Measurements from ENCODE around the gene DES.

GRCh38 chr2:219472629-219473187 lies 54.5 kb downstream of the DES start:
- TF ChIP-seq CTCF (conservative IDR thresholded peaks at IDR 0.05; ENCODE audit: low read depth, low read length) (no peak), CEBPB (IDR thresholded peaks at IDR 0.05; ENCODE audit: low read depth, low read length) (no peak), USF2 (IDR thresholded peaks at IDR 0.05; ENCODE audit: low read depth, low read length) (no peak), POLR2A (IDR thresholded peaks at IDR 0.05; ENCODE audit: low read depth, low read length) (no peak), MAFK (IDR thresholded peaks at IDR 0.05; ENCODE audit: low read depth, low read length) (no peak), MXI1 (IDR thresholded peaks at IDR 0.05; ENCODE audit: borderline replicate concordance, low read depth, low read length) (no peak), MAZ (IDR thresholded peaks at IDR 0.05; ENCODE audit: borderline replicate concordance, low read depth, low read length) (no peak), RFX5 (IDR thresholded peaks at IDR 0.05; ENCODE audit: low read depth, low read length) (no peak), FOS (IDR thresholded peaks at IDR 0.05; ENCODE audit: low read depth, low read length) (no peak), RAD21 (IDR thresholded peaks at IDR 0.05; ENCODE audit: low read length) (no peak), NFE2L2 (IDR thresholded peaks at IDR 0.05; ENCODE audit: low read depth, low read length) (no peak), ELK1 (IDR thresholded peaks at IDR 0.05; ENCODE audit: borderline replicate concordance, low read depth, low read length) (no peak)
